SJSA1 (cell line): Measurements from ENCODE around the gene LINS1. TPM values are rescaled to one million over a fixed set of nuclear protein-coding genes. Genes with fewer than 3 reads are reported as not detected.

Source experiments
- DNase-seq, 2 experiments: peaks; one replicate each; pipeline ENCODE4 v3.0.0-alpha.2; 2015 to 2020; ENCODE audit warnings: low spot score in 2 of 2, low read depth in 1 of 2
- H3K27ac ChIP-seq: fragments of 250-450 bp; sonication (Bioruptor Pico); 2 replicates; pipeline ENCODE4 v1.5.1; 2020; ENCODE audit warnings: mild to moderate bottlenecking, moderate library complexity
- H3K27me3 ChIP-seq: fragments of 250-450 bp; sonication (Bioruptor Pico); replicated peaks from 2 replicates; pipeline ENCODE4 v1.5.1; 2020; ENCODE audit warnings: mild to moderate bottlenecking, moderate library complexity
- H3K36me3 ChIP-seq: fragments of 250-450 bp; sonication (Bioruptor Pico); 2 replicates; pipeline ENCODE4 v1.5.1; 2020; ENCODE audit warnings: mild to moderate bottlenecking
- H3K4me1 ChIP-seq: fragments of 250-450 bp; sonication (Bioruptor Pico); replicated peaks from 2 replicates; pipeline ENCODE4 v1.6.1; 2021; ENCODE audit warnings: mild to moderate bottlenecking
- H3K4me3 ChIP-seq: fragments of 250-450 bp; sonication (Bioruptor Pico); 2 replicates; pipeline ENCODE4 v1.5.1; 2020; ENCODE audit warnings: mild to moderate bottlenecking
- H3K9me3 ChIP-seq: fragments of 250-450 bp; sonication (Bioruptor Pico); replicated peaks from 2 replicates; pipeline ENCODE4 v1.5.1; 2020; ENCODE audit warnings: mild to moderate bottlenecking
- total RNA-seq: library from RNA; depleted of rRNA; stranded (reverse); fragments of >200 nt; shearing (Covaris generic); gene quantifications from 2 replicates; pipeline ENCODE4 v1.2.3, GENCODE V29; 2014; rRNA removed

Gene LINS1
- total RNA-seq, 1 experiment from 2014 or later, result 19.3 TPM

DNA sequence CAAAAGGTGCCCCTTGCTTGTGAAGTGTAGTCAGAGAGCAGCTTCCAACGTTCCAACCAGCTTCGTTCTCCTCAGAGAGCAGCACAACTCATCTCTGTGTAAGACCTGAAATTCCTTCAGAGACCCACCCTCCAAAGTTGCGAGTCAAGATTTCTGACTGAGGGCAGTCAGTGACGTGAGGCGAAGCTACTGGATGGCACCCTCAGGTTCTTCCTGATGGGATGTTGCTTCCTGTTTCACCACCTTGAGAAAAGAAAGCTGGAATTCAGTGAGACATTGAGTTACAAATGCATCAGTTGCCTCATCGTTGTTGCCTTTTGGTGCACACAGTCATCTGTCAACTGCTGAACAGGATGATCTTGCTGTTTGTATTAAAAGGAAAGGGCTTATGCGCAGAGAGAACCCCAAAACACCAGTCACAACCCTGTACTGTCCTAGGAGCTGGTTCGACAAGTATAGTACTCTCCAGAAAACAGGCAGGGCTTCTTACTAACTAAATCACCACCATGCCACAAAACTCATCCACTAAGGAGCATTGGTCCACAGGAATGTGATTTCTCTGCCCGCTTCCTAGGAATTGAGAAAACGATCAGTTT lies 73.1 kb downstream of the LINS1 start, which contains the start of gene CERS3:
Gene CERS3 (minus strand): TSS at position 118 of the 596 bp plus-strand sequence. CDS start 27,101 bp downstream, outside the sequence.
- Histone ChIP-seq H3K4me1 (no peaks in the 10 kb centered on the region), H3K27ac (no peak within 1 kb of the TSS), H3K9me3 (no peaks in the 10 kb centered on the region), H3K36me3 (no peaks in the 10 kb centered on the region), H3K27me3 (peaks cover 27% of the 10 kb centered on the region), H3K4me3 (no peak within 1 kb of the TSS)
- no peak for DNase-seq

DNA sequence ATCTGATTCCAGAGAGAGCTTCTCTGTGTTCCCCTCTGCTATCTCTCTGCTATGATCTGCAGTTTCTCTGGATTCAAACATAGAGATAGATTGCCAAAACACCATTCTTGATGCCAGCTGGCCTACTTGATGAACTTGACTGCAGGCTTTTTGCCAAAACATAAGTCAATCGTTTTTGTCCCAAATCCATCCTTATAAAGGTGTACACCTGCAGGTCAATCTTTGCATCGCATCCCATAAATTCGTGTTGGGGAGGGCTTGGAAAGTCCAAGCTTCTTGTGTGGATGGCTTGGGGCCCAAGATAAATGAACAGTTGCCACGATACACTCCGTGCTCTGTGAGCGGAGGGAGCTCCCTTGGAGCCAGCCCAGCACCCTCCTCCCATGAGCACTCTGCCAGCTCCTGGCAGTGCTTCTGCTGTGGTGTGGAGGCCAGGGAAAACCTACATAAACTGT lies 75.9 kb downstream of the LINS1 start:
- Histone ChIP-seq H3K36me3 (no peaks in the 10 kb centered on the region), H3K4me3 (no peak overlapping the region), H3K9me3 (no peaks in the 10 kb centered on the region), H3K27me3 (peaks cover 29% of the 10 kb centered on the region), H3K4me1 (no peaks in the 10 kb centered on the region), H3K27ac (no peak overlapping the region)
- DNase-seq, result no peak

DNA sequence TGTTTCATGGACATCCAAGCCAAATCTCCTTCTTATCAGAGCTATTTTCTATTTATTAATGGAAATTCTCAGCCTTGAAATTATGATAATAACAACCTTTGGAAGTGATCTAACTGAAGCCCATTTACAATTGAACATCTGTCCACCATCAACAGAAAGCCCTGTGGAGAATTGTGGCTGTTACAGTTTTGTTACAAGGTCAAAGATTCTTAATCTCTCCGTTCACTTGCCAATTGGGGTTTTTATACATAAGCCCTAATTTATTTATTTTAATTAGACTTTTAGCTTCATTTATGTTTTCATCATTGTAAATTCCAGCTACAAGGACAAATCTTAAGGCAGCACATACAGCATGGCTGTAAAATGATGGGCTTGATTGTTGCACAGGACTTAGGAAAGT lies 76.5 kb downstream of the LINS1 start:
- Histone ChIP-seq H3K27me3 (peaks cover 26% of the 10 kb centered on the region), H3K9me3 (no peaks in the 10 kb centered on the region), H3K4me3 (no peak overlapping the region), H3K4me1 (no peaks in the 10 kb centered on the region), H3K36me3 (no peaks in the 10 kb centered on the region), H3K27ac (no peak overlapping the region)
- no peak for DNase-seq

DNA sequence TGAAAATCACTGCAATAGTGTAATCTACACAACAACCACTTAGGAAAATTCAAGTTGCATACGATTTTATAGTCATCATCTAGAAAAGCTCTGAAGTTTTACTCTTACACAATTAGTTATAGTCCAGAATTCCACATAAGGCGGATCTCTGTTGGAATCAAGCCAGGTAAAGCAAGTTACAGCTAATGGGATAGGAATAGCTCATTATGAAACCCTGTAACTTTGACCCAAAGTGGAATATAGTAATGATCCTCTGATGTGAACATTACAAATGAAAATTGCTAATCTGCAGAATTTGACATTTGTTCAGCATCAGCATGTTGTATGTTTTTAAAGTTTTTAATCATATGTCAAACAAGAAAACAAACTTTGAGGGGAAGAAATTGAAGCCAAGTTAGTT lies 77.7 kb downstream of the LINS1 start:
- no peaks in the 10 kb centered on the region for H3K36me3 ChIP-seq
- no peaks in the 10 kb centered on the region for H3K9me3 ChIP-seq
- peaks cover 17% of the 10 kb centered on the region for H3K27me3 ChIP-seq
- H3K27ac ChIP-seq, result no peak overlapping the region
- H3K4me1 ChIP-seq, result no peaks in the 10 kb centered on the region
- DNase-seq, result no peak
- no peak overlapping the region for H3K4me3 ChIP-seq

DNA sequence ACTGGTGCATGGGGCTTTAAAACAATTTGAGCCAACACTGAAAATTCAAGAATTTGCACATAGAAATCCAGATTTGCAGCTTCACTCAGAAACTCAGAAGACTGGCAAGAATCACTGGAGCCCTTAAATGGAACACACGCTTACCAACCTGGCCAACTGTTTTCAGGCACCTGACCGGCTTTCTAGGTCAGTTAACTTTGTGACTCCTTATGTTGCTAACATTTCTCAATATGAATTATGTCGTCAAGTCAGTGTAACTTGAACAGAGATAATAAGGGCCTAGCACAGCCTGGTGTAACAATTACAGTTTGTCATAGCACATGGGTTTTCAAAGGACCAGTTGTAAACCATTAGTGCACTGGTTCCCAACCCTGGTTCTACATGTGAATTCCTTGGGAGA lies 80.1 kb downstream of the LINS1 start:
- Histone ChIP-seq H3K4me3 (no peak overlapping the region), H3K9me3 (no peaks in the 10 kb centered on the region), H3K4me1 (no peaks in the 10 kb centered on the region), H3K36me3 (no peaks in the 10 kb centered on the region), H3K27ac (no peak overlapping the region), H3K27me3 (peaks cover 16% of the 10 kb centered on the region)
- DNase-seq, result no peak

DNA sequence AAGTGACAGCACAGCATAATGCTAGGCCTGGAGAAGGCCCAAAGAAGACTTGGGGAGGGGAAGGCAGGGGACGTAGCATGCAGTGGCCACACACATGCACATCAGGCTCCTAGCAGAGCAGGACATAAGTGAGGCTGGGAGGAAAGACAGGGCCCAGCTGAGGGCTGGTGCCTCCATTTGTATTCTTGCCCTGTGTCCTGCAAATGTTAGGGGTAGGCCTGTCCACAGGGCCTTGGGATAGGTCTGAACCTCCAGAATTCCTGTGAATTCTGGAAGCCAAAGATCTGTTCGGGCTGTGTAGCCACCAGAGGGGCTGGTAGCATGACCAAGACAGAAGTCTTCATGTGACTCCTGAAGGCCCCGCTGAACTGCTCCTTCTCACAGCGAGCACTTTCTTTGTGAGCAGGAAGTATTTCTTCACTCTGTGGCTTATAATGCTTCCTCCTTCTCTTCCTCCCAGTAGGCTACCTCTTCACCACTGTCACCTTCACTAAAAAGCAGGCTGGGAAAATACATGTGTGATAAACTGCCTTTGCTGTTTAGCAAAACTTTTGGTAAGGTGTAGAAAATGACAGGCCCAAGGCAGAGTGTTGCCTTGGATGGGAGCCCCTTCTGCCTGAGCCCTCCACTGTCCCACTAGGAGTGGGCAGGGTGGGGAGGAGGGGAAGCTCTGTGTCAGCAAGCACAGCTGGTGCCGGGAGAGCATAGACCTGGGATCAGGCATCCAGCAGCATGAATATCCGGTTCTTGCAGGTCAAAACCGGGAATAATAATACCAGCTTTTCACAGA lies 81.7 kb downstream of the LINS1 start:
- H3K27ac ChIP-seq, result no peak overlapping the region
- no peaks in the 10 kb centered on the region for H3K4me1 ChIP-seq
- no peaks in the 10 kb centered on the region for H3K36me3 ChIP-seq
- no peak overlapping the region for H3K4me3 ChIP-seq
- DNase-seq, result no peak
- H3K27me3 ChIP-seq, result peaks cover 16% of the 10 kb centered on the region
- H3K9me3 ChIP-seq, result no peaks in the 10 kb centered on the region

DNA sequence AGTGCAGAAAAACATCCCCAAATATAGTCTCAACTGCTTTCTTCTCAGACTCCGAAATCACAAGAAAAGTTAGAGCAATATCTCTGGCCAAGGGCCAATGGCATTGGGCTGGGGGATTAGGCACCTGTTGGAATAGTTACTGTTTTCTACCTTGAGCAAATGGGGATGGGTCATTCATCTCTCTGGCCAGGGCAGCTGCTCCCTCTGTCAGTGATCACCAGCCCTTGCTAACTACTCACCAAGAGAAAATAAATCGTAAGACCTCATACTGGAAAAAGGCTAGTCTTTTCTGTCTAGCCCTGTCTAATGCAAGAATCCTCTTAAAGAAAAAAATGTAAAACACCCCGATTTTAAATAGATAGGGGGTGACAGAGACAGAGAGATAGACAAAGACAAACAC lies 84.1 kb downstream of the LINS1 start:
- H3K4me3 ChIP-seq, result no peak overlapping the region
- no peaks in the 10 kb centered on the region for H3K9me3 ChIP-seq
- no peak for DNase-seq
- no peak overlapping the region for H3K27ac ChIP-seq
- no peaks in the 10 kb centered on the region for H3K4me1 ChIP-seq
- no peaks in the 10 kb centered on the region for H3K36me3 ChIP-seq
- peaks cover 21% of the 10 kb centered on the region for H3K27me3 ChIP-seq

Other genes starting within 250 kb of the LINS1 start
- gene CERS3, start 73.2 kb downstream of the LINS1 start, total RNA-seq, result not detected in 2 replicates
- 8.6 and 11.4 TPM in 2 replicates for gene ASB7, start 405 bp upstream of the LINS1 start, total RNA-seq